AG08396 (cell line): ENCODE data around the gene RBM39.

ENCODE experiments used
- DNase-seq: peaks from one replicate; pipeline ENCODE4 v3.0.0; 2012; ENCODE audit warnings: low spot score, mixed read lengths

The RBM39 gene

DNA sequence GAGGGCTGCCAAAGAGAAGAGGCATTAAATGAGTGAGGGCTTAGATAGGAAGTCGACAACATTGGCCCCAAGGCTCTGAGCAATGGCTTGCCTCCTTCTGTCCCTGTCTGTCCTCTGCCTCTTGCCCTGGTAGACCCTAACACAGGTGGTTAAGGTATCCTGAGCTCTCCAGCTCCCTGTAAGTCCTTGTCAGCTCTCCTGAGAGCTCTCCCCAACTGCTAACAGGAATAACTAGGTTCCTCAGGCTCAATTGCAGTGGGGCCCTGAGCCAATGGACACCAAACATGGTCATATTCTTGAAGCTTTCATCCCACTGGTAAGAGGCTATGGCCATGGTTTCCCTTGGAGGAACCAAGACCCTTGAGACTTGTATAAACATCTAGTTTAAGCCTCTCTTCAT, 72.4 kb downstream of the RBM39 start:
- DNase-seq: no peak

- no peak for DNase-seq
These were observed 72.8 kb downstream of the RBM39 start for GRCh38 chr20:35669221-35669620.

GRCh38 chr20:35665949-35666288, 76.1 kb downstream of the RBM39 start:
- no peak for DNase-seq

GRCh38 chr20:35664466-35665206, 77.4 kb downstream of the RBM39 start, which contains the start of the genes CPNE1 and RBM12:
Gene CPNE1, minus strand, starts transcription at chr20:35664900. Its CDS starts 31,977 bp downstream, at chr20:35632923.
Gene RBM12, minus strand, starts transcription at chr20:35664900. Its CDS starts 9,578 bp downstream, at chr20:35655322.
- peak; percentile 98 for DNase-seq

- DNase-seq: peak; percentile 32
These were observed 78.3 kb downstream of the RBM39 start for GRCh38 chr20:35663516-35664465.

- DNase-seq: no peak
These were observed 79.5 kb downstream of the RBM39 start for GRCh38 chr20:35662551-35662950.

DNA sequence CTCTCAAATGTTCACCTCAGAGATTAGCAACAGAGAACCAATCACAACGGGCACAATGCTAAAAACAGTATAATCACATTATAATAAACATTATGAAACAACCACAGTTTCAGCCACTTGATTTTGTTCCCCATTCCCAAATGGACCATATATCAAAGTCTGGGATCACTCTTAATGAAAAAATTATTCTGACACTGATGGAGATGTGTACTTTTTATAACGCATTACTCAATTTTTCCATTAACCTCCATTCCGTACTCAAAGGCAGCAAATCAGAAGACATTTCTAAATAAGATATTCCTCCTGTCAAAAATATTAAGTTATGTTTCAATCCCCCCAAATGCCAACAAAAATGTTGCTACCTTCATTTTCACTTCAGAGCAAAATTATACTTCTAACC, 80.2 kb downstream of the RBM39 start:
- DNase-seq: no peak

- no peak for DNase-seq
These were observed 81.0 kb downstream of the RBM39 start for GRCh38 chr20:35661053-35661452.

DNA sequence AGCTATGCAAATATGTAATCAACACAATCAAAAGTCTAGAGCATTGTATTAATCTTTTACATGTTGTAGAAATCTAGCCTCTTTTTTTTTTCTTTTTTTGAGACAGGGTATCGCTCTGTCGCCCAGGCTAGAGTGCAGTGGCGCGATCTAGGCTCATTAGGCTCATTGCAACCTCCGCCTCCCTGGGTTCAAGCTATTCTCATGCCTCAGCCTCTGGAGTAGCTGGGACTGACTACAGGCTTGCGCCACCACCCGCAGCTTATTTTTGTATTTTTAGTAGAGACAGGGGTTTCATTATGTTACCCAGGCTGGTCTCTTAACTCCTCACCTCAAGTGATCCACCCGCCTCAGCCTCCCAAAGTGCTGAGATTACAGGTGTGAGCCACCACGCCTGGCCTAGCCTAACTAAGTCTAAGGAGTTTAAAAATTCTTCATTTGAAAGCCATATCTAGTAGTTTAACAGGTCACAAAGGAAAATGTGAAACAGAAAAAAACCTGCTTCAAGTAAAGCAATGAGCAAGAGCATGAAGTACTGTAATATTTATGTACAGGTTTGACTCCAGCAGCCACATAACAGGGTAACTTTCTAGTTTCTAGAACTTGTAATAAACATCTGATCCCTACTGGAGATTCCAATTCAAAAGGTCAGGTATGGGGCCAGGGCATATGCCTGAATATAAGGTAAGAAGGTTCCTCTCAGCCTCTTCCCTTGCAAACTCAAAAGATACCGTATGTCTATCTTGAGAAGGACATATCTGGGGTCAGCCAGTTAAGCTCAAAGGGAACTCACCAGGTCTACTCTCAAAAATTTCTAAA, 81.7 kb downstream of the RBM39 start:
- no peak for DNase-seq

GRCh38 chr20:35657271-35657670, 84.8 kb downstream of the RBM39 start:
- no peak for DNase-seq

DNA sequence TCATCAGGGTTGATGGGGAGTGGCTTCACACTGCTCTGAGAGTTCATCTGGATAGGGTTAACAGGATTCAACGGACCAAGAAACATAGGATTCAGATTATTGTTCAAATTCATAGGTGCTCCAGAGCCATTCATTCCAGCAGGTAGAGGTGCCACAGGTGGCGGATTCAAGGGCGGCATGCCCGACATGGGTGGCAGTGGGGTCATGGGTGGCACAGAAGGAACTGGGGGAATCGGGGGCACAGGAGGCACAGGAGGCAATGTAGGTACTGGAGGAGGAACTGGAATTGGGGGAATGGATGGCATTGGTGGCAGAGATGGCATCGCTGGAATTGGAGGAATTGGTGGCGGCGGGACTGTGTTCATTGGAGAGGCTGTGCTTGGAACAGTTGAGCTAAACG, 87.6 kb downstream of the RBM39 start:
- DNase-seq: no peak

- DNase-seq: no peak
These were observed 88.2 kb downstream of the RBM39 start for GRCh38 chr20:35653893-35654292.
